HG03432 (cell line): ENCODE results near the gene CAMK1D.
"Not testable (repeated sequence)": the region's sequence is repeated elsewhere in the genome, so short reads cannot be mapped to it uniquely, and the experiment has no call there.

Experiments
- ATAC-seq: cut with Tn5 transposase; IDR thresholded peaks from one replicate; pipeline ENCODE4 v1.9.1; 2021; ENCODE audit warnings: mild to moderate bottlenecking, moderate library complexity; ENCODE audit not compliant: unreplicated experiment

Gene CAMK1D

GRCh38 chr10:12740813-12741212 is 391.5 kb downstream of the CAMK1D start:
- ATAC-seq: no peak

- no peak for ATAC-seq
Observed at GRCh38 chr10:12741360-12741804, 392.0 kb downstream of the CAMK1D start.

DNA sequence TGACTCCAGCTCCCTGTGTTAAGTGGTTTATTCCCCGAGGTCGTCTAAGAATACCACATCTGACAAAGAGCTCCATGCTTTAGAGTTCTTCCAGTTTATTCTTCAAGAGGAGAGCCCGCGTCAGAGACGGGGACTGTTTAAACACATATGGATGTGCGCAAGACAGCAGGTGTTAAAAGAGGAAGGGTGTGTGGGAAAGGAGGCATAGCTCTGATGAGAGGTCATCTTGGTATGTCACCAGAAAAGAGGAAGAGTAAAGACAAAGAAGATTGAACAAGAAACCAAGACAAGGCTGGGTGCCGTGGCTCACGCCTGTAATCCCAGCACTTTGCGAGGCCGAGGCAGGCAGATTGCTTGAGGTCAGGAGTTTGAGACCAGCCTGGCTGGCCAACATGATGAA is 393.4 kb downstream of the CAMK1D start:
- ATAC-seq: no peak

- not testable (repeated sequence) for ATAC-seq
Observed at GRCh38 chr10:12743466-12743865, 394.1 kb downstream of the CAMK1D start.

DNA sequence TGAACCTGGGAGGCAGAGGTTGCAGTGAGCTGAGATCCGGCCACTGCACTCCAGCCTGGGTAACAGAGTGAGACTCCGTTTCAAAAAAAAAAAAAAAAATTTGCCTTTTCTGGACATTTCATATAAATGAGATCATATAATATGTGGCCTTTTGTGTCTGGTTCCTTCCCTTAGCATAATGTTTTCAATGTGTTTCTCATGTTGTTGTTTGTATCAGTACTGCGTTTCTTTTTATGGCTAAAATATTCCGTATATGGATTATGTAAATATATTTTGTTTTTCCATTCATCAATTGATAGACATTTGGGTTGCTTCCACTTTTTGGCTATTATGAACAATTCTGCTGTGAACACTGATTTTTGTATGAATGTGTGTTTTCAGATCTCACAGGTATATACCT is 394.6 kb downstream of the CAMK1D start:
- no peak for ATAC-seq

- no peak for ATAC-seq
Observed at GRCh38 chr10:12748186-12748585, 398.8 kb downstream of the CAMK1D start.

DNA sequence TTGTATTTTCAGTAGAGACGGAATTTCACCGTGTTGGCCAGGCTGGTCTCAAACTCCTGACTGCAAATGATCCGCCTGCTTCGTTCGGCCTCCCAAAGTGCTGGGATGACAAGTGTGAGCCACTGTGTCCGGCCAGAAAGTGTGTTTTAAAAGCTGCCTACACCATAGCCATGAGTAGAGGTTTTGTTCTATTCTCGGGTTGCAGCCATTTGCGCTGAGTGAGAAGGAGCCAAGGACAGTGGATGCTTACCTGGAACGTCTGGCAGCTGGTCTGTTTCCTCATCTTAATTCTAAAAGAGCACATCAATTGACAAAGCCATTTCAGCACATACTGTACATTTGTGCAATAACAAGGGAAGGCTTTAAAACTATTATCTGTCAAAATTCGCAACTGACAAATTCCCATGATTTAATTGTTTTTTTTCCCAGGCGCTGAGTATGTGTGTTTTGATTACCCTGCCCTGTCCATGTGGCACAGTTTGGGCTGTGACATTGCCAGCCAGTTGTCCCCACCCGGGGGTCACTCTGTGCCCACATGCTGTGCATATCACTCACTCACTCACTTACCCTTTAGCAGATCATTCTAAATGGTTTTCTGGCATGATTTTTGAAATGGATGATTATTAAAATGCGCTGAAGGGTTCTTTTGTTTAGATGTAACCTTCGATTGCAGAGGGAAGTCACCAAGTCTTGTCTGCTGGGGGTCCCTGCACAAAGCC is 400.6 kb downstream of the CAMK1D start:
- ATAC-seq: no peak

- no peak for ATAC-seq
Observed at GRCh38 chr10:12750526-12751201, 401.3 kb downstream of the CAMK1D start.

DNA sequence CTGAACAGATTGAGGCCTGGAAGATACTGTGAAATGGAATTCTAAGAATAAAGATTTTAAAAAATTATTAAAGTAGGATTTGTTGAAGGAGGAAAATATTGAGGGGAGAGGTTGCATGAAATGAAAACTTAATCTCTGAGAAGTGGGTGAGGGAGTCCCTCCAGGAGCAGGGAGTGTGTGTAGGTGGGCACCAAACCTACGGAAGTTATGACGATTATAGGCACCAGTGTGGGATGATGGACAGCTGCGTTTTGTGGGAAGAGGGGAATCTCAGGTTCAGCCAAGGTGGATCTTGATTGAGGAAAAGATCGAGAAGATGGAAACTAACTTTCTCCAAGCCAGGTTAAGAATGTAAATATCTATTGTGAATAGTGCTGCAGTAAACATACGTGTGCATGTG is 405.7 kb downstream of the CAMK1D start:
- no peak for ATAC-seq

- ATAC-seq: no peak
Observed at GRCh38 chr10:12757351-12757750, 408.0 kb downstream of the CAMK1D start.

- ATAC-seq: no peak
Observed at GRCh38 chr10:12758271-12758670, 408.9 kb downstream of the CAMK1D start.

GRCh38 chr10:12766223-12766622 is 416.9 kb downstream of the CAMK1D start:
- ATAC-seq: no peak

GRCh38 chr10:12768156-12769100 is 419.1 kb downstream of the CAMK1D start:
- no peak for ATAC-seq

- ATAC-seq: no peak
Observed at GRCh38 chr10:12769323-12770044, 420.1 kb downstream of the CAMK1D start.

DNA sequence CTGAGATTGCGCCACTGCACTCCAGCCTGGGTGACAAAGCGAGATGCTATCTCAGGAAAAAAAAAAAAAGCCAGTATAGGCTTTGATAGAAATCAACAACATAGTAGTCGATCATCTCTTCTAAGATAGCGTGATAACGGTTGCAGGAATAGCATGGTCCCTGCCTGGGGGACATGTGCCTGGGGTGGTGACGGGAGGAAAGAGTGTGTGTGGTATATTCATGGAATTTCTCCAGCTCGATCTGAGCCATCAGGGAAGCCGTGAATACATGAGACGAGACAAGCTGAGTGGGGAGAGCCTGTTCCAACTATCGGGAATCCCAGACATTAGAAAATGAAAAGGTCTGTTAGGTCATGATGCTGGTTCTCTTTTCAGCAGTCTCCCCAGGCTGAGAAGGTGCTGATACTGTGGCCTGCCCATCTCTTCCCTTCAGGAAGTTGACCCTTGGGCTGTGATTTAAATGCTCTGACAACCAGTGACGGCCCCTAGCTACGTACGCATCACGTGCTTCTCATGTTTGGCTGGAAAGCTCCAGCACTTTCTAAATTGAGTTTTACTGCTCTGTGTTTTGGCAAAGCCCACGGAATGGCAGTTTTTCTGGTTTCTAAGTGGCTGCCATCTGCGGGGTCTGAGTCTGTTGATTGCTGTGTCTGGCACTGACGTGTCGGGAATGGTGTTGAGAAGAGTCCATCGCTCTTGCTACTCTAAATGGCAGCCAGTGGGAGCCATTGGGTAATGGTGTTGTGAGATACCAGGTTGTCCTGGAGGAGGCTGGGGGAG is 422.8 kb downstream of the CAMK1D start:
- ATAC-seq: no peak

DNA sequence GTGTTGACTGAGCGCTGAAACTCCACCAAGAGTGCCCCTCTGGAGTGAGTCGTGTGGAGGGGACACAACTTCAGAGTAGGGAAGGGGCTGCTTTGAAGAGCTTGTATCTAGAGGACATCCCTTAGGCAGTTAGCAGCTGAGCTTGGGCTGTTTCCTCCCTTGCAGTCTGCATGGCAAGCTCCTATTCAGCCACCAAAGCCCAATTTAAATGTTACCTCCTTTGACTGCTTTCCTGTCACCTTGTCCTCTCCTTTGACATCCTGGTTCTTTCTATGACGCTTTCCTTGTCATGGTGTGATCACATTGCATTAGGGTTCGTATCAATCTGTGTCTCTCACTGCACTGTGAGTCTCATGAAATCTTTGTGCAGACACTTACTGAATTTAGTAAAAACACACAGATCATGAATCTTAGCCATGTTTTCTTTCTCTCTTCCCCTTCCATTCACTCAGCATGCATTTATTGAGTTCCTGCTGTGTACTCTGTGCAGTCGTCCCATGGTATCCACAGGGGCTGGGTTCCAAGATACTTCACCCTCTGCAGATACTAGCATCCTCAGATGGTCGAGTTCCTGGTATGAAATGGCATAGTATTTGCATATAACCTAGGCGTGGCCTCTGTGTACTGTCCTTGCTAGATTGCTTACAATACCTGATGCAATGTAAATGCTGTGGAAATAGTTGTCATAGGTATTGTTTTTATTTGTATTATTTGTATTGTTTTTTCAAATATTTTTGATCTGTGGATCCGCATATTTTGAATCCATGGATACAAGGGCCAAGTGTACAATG is 423.6 kb downstream of the CAMK1D start:
- no peak for ATAC-seq

DNA sequence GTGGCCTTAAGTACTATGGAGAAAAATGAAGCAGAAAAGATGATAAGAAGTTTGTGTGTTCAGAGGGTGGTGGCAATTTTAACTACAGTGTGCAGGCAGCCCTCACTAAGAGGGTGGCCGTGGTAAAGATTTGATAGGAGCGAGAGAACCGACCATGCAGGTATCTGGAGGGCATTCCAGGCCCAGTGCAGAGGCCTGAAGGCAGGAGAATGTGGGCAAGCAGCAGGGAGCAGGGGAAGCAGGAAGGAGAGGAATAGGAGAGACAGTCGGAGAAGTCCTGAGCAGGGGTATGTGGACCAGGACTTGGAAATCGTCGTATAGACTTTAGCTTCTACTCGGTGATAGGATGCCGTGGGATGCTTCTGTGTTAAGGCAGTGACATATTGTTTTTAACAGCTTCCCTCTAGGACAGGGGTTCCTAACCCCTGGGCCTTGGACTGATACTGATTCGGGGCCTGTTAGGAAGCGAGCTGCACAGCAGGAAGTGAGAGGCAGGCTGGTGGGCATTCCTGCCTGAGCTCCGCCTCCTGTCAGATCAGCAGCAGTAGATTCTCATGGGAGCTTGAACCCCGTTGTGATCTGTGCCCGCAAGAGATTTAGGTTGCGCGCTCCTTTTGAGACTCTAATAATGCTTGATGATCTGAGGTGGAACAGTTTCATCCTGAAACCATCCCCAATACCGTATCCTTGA is 425.0 kb downstream of the CAMK1D start:
- no peak for ATAC-seq

GRCh38 chr10:12777840-12778585 is 428.7 kb downstream of the CAMK1D start:
- ATAC-seq: no peak
